Dermis blood vessel endothelial cell (primary cell): ENCODE results near the gene RHCG. TPM values are rescaled to one million over a fixed set of nuclear protein-coding genes. Genes with fewer than 3 reads are reported as not detected.

Experiments
- DNase-seq: peaks from one replicate; pipeline ENCODE4 v3.0.0; 2010
- total RNA-seq: library from RNA; depleted of rRNA; stranded (reverse); fragments of >200 nt; gene quantifications from 2 replicates; pipeline ENCODE4 v1.2.3, GENCODE V29; 2014

RHCG gene
- not detected in 2 replicates for total RNA-seq

GRCh38 chr15:89496155-89497098 lies at the start of gene RHCG:
Gene RHCG, minus strand, starts transcription at chr15:89496583. Its CDS starts 39 bp downstream, at chr15:89496544.
- peak; percentile 70 for DNase-seq

GRCh38 chr15:89543389-89543788 lies 47.0 kb upstream of the RHCG start:
- no peak for DNase-seq

- DNase-seq, result no peak
These were observed 46.0 kb upstream of the RHCG start for GRCh38 chr15:89542369-89542768.

DNA sequence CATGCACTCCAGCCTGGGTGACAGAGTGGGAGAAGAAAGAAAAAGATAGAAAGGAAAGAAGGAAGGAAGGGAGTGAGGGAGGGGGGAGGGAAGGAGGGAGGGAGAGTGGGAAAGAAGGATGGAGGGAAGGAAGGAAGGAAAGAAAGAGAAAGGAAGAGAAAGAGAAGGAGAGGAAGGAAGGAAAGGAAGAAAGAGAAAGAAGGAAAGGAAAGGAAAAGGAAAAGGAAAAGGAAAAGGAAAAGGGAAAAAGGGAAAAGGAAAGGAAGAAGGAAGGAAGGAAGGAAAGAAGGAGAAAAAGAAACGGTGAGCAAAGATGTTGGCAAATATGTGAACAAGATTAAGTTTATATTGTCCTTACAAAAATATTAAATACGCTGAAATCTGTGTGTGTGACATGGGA lies 42.6 kb upstream of the RHCG start:
- no peak for DNase-seq

- no peak for DNase-seq
These were observed 37.6 kb upstream of the RHCG start for GRCh38 chr15:89533861-89534544.

DNA sequence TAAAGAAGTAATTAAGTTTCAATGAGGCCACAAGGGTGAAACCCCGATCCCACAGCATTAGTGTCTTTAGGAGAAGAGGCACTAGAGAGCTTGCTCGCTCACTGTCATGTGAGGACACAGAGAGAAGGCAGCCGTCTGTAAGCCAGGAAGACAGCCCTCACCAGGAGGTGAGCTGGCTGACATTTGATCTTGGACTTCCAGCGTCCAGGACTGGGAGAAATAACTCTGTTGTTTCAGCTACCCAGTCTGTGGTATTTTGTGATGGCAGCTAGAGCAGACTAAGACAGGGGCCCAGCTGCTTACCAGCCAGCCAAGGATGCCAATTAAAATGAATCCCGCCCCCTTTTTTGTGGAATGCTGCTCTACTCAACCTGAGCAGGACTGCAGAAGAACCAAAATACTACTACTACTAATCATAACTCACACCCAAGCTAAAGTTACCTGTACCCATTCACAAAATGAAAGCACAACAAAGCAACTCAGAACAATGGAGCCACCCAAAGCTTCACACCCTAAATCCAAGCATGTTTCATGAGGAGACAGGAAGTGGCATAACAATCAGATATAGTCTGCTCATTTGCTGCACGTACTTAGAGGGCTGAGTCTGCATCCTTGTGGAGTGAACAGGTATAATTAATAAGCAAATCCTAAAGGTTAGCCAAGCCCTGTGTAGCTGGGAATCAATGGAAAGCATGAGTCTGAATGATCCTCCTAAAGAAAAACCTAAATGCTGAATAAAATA lies 35.6 kb upstream of the RHCG start:
- DNase-seq, result peak; percentile 4

GRCh38 chr15:89530976-89531375 lies 34.6 kb upstream of the RHCG start:
- DNase-seq, result no peak

DNA sequence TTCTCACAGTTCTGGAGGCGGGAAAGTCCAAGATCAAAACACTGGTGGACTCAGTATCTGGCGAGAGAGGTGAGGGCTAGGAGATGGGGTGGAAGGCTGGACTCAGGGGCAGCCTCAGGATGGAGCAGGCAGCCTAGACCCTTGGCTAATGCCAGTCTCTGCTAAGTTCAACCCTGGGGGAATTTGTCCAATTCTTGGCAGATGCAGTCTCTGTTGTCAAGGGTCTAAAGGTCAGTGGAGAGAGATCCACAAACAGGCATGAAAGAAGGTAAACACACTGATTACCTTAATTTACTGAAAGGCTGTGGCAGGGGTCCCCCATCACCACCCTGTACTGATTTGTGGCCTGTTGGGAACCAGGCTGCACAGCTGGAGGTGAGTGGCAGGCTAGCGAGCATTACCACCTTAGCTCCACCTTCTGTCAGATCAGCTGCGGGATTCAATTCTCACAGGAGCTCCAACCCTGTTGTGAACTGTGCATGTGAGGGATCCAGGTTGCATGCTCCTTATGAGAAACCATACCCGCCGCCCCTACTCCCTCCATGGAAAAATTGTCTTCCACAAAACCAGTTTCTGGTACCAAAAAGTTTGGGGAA lies 32.5 kb upstream of the RHCG start:
- no peak for DNase-seq

- DNase-seq, result no peak
These were observed 30.4 kb upstream of the RHCG start for GRCh38 chr15:89526601-89527441.

DNA sequence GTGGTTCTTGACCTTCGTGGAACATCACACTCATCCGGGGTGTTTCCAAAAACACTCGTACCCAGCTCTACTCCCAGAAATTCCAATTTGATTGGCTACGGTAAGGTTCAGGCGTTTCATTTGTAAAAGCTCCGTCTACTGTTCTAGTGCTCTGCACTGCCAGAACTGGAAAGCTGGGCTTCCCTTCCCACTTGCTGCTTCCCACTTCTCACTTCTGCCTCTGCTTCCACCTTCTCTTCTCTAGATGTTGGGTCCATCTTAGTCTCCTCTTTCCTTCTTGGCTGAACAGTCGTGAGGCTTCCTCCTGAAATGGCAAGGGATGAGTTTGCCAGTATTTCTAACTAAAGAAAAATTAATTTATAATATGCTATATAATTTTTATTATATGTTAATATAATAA lies 29.8 kb upstream of the RHCG start:
- DNase-seq, result no peak

DNA sequence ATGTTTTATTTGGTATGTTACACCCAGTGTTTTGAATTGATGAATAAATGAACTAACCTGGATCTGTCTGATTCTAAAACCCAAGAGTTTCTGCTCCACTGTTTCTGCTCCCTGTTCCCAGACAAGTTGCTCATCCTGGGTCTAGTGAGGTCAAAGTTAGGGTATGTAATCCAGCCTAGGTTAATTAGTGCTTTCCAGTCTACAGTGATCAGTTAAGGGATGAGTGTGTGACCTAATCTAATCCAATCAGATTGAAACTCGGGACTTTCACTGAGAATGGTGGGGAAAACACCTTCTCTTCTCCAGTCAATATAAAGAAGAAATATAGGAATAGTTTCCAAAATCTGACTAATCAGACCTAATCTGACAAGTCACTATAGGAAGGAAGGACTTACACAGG lies 27.8 kb upstream of the RHCG start:
- no peak for DNase-seq

GRCh38 chr15:89523101-89523500 lies 26.7 kb upstream of the RHCG start:
- DNase-seq, result no peak

GRCh38 chr15:89521605-89522004 lies 25.2 kb upstream of the RHCG start:
- DNase-seq, result no peak

DNA sequence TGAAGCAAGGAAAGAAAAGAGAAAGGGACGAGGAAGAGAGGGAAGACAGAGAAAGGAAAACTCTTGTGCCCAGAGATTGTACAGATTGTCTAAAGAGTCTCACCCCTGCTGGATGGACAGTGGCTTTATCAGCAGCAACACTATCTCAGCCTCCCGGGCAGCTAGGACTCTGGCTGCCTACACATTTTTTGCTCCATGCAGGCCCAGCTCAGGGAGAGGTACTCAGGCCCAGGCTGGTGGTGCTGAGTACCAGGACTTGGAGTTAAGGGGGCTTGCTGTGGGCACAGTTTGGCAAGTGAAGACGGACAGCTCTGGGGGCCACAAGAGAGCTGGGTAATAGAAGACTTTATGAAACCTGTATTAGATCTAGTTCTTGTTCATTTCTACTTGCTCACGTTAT lies 19.1 kb upstream of the RHCG start:
- DNase-seq, result no peak

DNA sequence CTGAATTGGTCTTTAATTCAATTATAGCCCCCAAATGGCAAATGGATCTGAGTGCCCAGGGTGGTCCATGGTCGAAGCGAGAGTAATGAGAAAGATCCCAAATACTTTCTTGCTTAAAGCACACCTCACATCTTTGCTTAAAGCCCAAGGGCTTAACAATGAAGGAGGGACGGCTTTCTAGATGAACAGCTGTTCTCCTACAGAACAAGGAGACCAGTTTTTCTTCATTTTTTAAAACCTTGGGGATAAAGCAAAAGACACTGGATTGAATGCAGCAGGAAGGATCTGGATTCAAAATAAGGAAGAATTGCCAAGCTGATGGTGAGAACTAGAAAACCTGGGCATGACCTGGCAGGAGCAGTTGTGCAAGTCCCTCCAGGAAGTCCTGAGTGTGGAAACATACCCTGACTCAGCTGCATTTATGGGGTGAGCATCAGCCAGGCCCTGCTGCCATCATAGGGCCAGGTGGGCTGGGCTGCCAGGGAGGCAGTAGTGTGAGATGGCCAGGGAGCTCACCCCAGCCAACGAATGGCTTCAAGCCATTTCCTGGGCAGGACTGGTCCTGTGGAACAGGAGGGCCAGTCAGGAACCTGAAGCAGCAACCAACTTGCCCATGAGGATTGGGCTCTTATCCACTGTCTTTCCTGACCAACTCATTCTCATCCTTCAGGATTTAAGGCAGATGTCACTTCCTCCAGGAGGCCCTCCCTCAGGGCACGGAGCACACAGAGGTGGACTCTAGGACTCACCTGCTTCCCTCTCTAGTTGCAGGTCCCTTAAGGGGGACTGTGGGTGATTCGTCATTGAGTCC lies 18.4 kb upstream of the RHCG start:
- DNase-seq, result no peak

DNA sequence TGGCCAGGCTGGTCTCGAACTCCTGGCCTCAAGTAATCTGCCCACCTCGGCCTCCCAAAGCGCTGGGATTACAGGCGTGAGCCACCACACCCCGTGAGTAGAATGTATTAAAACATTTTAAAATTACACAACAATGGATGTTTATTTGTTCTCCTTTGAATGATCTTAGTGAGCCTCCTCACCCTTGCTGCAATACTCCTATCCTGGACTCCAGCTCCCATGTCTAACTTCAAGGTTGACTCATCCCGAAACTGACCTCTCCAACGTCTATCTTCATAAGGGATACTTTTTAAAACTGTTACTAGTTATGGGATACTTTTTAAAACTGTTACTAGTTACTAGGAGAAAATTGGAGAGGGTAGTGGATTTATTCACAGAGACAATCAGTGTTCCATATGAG lies 17.8 kb upstream of the RHCG start:
- no peak for DNase-seq

- DNase-seq, result no peak
These were observed 16.9 kb upstream of the RHCG start for GRCh38 chr15:89513284-89513683.

DNA sequence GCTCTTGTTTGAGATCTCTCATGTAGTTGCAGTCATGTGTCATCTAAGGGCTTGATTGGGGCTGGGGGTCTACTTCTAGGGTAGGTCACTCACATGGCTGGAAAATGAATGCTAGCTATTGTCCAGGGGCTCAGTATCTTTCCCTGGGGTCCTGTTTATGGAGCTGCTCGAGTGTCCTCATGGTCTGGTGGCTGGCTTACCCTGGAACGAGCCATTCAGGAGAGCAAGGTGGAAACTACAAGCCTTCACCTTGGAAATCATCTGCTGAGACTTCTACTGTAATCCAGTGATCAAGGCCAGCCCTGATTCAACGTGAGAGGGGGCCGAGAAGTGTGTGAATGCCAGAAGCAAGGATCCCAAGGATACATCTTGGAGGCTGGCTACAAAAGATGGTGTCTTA lies 16.2 kb upstream of the RHCG start:
- no peak for DNase-seq

GRCh38 chr15:89506026-89506686 lies 9.8 kb upstream of the RHCG start:
- no peak for DNase-seq

DNA sequence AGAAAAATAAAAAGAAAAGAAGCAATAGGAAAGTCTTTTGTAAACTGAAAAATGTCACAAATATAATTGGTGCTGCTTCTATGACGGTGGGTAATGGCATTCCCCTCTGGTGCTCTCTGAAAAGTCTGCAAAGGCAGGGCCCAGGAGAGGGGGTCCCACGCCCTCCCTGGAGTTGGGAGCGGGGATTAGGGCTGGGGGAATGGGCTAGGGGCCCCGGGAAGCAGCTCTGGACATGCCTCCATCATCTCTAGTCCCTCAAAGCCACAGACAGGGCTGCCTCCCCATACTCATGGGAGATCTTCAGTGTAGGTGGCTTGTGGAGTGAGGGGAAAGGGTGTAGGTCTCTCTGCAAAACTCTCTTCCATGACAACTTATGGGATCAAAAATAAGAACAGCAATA lies 7.8 kb upstream of the RHCG start:
- no peak for DNase-seq
